ENCODE results near the gene ELP6.
"Not testable (repeated sequence)": the region's sequence is repeated elsewhere in the genome, so short reads cannot be mapped to it uniquely, and the experiment has no call there.

The ELP6 gene

DNA sequence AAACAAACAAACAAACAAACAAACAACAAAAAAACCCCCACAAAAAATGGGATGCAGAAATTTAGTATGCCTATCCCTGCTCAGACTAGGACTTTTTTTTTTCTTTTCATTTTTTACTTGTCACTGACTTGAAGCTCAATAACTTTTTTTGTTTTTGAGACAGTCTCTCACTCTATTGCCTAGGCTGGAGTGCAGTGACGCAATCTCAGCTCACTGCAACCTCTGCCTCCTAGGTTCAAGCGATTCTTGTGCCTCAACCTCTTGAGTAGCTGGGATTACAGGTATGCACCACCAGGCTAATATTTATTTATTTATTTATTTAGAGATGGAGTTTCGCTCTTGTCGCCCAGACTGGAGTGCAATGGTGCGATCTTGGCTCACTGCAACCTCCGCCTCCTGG lies 8.2 kb downstream of the ELP6 start:
- DNase-seq = not testable (repeated sequence)

DNA sequence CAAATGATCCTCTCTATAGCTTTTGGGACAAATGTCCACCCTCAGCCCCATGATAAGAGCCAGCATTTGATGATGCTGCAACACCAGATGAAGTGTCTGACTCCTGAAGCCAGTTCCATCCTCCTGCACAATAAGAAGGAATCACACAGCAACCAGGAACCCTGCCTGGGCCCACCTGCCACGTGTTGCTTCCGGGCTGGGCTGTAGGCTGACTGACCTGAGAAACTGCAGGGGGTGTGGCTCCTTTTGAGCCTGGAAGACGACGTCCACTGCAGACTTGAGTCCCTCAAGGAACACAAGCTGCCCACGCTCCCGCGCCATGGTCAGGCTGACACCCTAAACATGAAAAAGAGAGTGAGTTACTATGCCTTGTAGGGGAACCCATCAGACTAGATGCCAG lies 9.4 kb downstream of the ELP6 start:
- DNase-seq = no peak

DNA sequence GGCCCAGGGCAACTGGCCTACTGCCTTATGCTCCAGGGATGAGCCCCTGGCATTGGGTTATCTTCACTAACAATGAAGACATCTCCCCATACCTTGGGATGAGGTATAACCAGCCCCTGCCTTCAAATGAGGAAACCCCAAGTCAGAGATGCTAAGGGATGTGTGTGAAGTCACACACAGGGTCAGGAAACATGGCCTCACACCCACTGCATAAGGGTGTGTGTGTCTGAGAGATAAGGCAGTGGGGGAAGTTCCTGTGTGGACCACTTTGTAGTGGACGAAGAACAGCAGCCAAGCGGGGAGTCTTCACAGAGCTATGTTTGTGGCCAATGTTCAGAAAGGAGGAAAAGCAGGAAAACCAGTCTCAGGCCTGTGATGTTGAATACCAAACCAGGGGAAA lies 10.5 kb downstream of the ELP6 start:
- DNase-seq = no peak

DNA sequence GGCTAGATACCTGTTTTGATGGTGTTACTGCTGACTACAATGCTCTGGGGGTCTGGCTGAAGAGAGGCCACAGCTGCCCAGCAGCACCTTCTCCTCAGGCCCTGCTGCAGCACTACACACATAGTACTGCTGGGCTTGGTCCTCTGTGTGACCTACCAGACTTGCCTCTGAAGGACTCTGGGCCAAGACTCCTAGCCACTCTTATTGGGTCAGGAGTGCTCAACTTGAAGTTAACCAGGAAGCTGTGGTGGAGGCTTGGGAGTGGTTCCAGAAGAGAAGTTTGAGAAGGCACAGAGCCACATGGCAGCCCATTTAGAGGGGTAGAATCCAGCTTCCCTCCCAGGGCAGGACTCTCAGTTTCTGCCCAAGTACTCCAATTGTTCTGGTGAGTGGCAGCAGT lies 16.6 kb downstream of the ELP6 start:
- no peak for DNase-seq

DNA sequence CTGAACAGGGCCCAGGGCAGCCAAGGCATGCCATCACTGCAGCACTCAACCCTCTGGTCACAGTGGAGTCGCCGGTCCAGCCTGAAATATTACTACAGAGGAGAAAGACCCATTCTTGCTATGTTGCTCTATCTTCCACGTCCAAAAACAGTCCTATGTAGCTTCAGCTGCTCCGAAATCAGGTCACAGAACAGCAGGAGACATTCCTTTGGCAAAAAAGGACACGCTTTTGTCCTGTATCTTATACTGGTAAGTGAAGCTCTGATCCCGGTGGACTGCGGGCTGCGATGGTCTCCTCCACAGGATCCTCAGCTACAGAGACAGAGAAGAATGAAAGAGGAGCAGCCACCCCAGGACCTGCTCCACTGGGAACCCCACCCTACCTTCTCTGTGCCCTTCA lies 17.6 kb downstream of the ELP6 start:
- no peak for DNase-seq

DNA sequence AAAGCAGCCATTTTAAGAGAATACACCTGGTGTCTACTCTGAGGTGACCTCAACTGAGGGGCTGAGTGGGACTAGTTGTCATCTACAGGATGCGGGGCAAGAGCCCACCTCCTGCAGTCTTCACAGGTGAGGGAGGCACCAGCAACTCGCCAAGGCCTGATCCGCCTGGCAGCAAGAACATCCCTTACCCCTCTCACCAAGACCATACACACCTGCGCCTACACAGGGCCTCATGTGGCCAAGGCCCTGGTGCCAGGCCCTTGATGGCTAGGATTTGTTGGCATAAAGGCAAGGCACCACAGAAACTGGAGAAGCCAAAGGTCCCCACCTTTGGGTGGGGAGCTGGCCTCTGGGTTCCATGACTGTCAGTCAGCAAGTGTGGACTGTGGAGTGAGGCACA lies 18.4 kb downstream of the ELP6 start:
- no peak for DNase-seq

DNA sequence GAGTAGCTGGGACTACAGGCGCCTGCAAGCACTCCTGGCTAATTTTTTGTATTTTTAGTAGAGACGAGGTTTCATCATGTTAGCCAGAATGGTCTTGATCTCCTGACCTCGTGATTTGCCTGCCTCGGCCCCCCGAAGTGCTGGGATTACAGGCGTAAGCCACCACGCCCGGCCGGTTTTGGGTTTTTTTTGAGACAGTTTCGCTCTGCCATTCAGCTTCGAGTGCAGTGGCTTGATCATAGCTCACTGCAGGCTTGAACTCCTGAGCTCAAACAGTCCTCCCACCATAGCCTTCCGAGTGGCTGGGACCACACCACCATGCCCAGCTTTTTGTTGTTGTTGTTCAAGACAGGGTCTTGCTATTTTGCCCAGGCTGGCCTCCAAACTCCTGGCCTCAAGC lies 21.7 kb downstream of the ELP6 start:
- no peak for DNase-seq

DNA sequence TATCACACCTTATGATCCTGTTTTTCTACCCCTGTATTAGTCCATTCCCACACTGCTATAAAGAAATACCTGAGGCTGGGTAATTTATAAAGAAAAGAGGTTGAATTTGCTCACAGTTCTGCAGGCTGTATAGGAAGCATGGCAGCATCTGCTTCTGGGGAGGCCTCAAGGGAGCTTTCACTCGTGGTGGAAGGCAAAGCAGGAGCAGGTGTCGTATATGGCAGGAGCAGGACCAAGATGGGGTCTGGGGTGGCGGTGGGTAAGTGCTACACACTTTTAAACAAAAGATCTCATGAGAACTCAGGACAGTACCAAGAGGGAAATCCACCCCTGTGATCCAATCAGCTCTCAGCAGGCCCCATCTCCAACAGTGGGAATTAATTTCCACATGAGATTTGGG lies 22.3 kb downstream of the ELP6 start:
- DNase-seq = no peak

DNA sequence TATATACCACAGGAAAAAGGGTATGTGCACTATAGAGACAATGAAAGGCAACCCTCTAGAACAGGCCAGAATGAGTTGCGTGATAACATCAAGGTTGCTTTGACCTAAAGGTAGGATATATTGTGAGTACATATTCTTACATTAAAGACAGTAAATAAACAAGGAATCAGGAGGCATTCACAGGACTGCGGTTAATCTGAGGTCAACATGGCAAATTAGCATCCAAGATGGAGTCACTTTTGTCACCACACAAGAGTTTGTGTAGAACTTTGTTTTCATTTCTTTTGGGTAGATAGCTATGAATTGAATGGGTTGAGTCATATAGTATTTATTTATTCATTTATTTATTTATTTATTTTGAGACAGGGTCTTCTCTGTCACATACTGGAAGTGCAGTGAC lies 26.2 kb downstream of the ELP6 start:
- DNase-seq = no peak

DNA sequence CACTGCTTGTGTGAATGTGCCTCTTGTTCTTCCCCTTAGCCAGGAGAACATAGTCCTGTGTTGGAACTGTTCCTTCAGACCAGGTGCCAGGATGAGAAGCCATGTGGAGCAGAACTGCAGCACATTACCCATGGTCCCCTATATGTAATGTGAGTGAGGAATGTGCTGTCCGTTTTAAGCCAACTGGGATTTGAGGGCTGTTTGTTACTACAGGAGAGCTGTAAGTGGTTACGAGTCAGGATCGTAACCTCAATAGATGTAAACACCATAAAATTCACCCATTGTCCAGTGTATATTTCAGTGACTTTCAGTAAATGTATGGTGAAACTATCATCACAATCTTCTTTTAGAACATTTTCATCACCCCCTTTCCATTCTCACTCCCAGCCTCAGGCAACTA lies 27.7 kb downstream of the ELP6 start:
- DNase-seq = no peak

DNA sequence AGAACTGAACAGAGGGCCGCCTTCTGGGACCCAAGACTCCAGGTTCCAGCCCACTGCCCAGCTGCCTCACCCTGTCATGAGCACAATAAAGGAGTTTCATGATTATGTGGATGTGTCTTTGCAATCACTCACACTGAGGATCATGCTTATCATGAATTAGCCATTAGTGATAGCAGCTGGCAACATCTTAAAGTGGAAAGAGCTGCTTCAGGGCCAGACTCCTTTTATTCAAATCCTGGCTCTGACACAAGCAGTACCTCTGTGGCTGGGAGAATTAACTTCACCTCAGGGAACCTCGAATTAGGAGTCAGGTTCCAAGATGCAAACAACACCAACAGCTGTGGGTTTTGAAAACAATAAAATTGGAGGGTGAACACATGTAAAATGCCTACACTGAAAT lies 31.1 kb downstream of the ELP6 start:
- no peak for DNase-seq

DNA sequence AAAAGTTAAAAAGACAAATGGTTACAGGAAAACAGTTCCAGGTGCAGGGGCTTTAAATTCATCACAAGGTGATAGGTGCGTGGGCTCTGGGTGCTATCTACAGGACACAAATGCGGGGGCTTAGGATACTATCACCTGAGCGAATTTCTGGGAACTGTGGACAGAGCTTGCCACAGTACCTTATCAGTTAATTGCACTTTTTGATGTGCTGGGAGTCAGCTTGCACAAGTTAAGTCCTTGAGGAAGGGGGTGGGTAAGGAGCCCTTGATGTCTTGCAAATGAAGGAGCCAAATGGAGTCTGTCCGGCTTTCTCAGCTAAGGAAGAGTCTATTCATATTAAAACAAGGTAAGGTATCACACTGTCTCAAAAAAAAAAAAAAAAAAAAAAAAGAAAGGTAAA lies 31.7 kb downstream of the ELP6 start:
- not testable (repeated sequence) for DNase-seq

DNA sequence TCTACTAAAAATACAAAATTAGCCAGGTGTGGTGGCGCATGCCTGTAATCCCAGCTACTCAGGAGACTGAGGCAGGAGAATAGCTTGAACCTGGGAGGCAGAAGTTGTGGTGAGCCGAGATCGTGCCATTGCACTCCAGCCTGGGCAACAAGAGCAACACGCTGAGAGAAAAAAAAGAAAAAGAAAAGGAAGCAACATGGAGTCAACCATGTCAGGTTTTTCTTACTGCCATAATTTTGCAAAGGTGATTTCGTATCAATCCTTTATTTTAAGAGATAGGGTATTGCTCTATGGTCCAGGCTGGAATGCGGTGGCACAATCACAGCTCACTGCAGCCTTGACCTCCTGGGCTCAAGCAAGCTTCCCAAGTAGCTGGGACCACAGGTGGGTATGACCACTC lies 33.2 kb downstream of the ELP6 start:
- DNase-seq = not testable (repeated sequence)

DNA sequence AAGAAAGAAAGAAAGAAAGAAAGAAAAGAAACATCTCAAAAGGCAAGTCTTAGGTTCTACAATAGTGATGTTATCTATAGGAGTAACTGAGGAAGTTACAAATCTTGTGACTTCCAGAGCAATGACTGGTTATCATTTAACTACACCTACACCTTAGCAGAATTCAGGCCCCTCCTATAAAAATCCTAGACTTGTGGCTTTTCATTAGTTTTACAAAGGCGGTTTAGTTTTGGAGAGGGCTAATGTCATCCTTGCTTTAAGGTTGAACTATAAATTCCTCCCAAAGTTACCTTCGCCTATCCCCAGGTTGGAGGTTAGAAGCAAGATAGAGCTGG lies 33.7 kb downstream of the ELP6 start:
- no peak for DNase-seq

DNA sequence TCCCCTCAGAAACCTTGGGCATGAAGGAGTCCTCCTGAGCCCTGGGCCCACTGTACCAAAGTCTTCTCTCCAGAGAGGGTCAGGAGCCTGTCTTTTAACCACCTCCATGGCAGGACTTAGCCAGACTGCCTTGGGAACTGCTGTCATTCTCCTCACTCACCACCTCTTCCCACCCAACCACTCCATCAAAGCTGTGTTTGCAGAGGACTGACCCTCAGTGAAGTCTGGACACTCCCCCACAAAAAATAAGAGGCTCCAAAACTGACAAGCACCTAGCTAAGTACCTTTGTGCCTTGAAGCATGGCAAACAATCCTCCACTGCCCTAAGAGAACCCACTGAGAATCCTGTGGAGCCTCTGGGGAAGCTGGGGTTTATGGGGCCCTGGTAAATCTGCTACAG lies 35.5 kb downstream of the ELP6 start:
- no peak for DNase-seq

DNA sequence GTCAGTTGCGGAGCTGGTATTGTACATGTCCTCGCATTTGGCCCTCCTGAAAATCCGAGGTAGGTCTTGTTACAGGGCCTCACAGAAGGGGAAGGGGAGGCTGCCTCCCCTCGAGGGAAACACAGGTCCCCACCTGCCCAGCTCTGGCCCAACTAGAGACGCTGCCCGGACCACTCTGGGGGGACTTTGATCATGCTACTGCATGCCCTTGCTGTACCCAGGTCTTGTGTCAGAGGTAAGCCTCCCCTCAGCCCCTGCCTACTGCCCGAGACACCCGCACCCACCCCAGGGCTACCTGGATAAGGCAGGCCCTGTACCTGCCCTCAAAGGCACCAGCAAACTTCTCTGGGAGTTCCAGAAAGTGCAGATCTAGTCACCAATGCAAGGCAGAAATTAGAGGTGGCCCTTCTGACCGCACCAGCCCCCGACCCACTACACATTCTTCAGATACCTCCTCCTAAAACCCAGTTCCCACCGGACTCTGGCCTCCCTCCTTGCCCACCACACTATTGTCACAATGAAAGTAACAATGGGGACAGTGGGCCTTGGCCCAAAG lies 36.8 kb downstream of the ELP6 start:
- DNase-seq = no peak

DNA sequence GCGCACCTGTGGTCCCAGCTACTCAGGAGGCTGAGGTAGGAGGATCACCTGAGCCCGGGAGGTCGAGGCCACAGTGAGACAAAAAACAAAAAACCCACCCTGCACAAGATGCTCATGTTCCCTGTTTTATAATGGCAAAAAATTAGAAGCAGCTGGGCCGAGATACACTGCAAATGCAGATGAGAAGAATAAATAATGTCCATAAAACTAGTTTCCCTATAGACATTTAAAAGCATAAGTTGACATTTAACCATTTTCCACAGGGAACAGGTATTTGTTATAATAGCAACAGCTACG lies 37.2 kb downstream of the ELP6 start:
- DNase-seq = no peak

DNA sequence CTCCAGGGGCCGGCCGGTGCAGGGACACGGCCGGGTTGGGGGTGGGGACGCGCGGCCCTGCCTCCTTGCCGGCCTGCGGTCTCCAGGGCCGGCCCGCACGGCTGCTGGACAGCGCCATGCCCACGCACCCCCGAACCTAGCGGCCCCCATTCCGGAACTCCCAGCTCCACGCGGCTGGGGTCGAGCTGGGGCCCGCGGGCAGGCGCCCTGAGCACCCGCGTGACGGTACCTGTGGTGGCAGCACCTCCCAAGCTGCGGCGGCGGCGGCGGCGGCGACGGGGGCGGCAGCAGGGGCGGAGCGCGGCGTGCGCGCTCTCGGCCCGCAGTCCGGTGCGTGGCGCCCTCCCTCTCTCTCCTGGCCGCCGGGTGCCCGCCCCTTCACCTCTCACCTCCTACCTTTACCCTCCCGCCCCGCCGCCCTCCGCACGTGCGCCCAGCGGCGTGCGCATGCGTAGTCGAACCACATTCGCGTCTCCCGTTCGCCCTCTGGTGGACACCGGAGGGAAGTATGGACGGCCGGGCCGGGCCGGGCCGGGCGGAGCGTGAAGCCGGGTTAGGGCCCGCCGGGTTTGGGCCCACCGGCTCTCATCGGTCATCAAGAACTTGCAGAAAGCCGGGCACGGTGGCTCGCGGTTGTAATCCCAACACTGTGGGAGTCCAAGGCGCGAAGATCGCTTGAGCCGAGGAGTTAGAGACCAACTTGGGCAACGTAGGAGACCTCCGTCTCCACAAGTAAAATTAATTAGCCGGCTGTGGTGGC lies 37.8 kb downstream of the ELP6 start, which contains the start of gene SCAP:
SCAP (minus strand) TSS at position 372 of the 760 bp plus-strand sequence. CDS start 32,948 bp downstream, outside the sequence.
- peak; percentile 57 for DNase-seq

DNA sequence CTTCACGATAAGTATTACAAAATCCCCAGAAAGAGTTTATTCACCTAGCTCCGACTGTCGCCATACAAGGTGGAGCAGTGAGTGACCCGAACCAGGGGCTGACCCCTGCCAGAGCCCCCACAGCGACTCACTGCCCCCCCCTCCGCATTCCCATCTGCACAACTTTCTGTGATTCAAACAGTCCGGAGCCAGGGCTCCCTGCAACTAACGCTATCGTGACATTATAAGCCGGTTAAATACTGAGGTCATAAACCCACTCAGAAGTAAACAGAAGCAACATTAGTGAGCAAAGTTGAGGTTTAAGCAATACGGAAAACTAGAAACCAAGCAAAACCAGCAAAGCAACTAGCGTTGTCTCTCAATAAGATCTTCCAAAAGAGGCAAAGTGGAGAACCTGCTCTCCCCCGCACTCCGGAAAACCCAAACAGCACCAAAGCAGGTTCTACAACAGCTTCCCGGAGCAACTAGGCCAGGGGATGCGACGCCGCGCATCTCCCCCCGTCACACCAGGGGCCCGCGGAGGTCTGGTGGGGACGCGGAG lies 38.4 kb downstream of the ELP6 start:
- peak; percentile 10 for DNase-seq

DNA sequence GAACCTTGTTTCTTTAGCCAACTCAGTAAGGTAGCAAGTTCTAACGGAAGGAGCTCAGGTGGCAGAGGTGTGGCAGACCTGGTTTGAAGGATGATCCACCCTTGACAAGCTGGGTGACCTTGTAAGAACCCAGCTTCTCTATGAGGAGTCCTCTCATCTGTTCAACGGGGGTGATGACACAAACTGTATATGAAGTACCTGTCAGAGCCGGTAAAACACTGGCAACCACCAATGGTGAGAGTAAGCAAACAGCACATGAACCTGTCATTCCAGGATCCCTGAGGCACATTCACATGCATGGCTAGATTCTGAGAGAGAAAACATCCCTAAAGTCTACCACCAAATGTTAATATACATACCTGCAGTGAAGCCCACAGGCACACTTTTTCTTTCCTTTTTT lies 40.1 kb downstream of the ELP6 start:
- no peak for DNase-seq

DNA sequence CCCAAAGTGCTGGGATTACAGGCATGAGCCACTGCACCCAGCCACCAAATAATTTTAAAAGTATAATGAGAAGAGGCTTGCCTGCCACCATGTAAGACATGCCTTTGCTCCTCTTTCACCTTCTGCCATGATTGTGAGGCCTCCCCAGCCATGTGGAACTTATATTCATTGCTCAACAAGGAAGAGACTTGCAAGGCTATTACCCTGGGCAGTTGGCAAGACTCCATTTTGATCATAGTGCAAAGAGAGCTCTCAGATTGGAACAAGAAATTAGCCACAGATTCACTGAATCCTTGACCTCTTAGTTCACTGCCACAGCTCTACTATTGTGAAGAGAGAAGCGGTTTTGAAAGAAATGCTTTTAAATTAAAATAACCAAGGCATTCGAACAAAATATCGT lies 43.9 kb downstream of the ELP6 start:
- DNase-seq = no peak

DNA sequence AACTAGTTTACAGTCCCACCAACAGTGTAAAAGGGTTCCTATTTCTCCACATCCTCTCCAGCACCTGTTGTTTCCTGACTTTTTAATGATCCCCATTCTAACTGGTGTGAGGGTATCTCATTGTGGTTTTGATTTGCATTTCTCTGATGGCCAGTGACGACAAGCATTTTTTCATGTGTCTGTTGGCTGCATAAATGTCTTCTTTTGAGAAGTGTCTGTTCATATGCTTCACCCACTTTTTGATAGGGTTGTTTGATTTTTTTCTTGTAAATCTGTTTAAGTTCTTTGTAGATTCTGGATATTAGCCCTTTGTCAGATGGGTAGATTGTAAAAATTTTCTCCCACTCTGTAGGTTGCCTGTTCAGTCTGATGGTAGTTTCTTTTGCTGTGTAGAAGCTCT lies 45.2 kb downstream of the ELP6 start:
- DNase-seq = not testable (repeated sequence)

DNA sequence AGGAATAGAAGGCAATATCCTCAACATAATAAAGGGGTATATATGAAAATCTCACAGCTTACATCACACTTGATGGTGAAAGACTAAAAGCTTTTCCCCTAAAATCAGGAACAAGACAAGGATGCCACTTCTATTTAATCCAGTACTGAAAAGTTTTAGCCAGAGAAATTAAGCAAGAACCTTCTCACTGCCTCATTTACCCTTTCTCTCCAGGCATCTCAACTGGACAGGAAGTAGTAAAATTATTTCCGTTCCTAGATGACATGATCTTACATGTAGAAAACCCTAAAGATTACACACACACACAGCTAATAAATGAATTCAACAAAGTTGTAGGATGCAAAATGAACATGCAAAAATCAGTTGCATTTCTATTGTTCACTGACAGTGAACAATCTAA lies 48.9 kb downstream of the ELP6 start:
- DNase-seq = no peak

DNA sequence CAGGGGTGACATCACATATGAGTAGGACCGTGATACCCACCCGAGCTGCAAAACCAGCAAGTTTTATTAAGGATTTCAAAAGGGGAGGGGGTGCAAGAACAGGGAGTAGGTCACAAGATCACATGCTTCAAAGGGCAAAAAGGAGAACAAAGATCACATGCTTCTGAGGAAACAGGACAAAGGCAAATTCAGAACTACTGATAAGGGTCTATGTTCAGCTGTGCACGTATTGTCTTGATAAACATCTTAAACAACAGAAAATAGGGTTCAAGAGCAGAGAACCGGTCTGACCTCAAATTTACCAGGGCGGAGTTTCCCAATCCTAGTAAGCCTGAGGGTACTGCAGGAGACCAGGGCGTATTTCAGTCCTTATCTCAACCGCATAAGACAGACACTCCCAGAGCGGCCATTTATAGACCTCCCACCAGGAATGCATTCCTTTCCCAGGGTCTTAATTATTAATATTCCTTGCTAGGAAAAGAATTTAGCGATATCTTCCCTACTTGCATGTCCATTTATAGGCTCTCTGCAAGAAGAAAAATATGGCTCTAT lies 53.9 kb downstream of the ELP6 start:
- not testable (repeated sequence) for DNase-seq

DNA sequence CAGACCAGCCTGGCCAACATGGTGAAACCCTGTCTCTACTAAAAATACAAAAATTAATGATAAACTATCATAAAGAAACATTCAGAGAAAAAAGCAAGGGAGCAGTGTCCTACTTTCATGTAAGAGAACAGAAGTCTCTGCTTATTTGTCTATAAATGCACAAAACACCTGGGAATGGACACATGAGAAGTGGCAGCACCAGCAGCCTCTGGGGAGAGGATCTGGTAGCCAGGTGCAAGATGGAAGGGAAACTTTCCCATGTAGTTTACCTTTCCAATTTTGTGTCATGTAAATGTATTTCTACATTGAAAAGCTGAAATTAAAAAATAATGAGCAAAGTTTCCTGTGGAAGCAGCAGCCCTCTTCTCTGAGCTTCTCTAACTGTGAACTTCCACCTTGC lies 56.5 kb downstream of the ELP6 start:
- DNase-seq = no peak

Data from kidney glomerular epithelial cell (primary cell).